ENCODE data around the gene ECI2. TPM values are rescaled to one million over a fixed set of nuclear protein-coding genes. Genes with fewer than 3 reads are reported as not detected.

The ECI2 gene
- total and polyA plus RNA-seq, 5 donors from 2014 or later = 18.8 to 102 (median 85.7) TPM

GRCh38 chr6:4162370-4162769 is 27.0 kb upstream of the ECI2 start:
- H3K4me1 Mint-ChIP-seq = peaks cover 0 to 2% (median 0%) of the 10 kb centered on the region in 4 donors
- no peaks in the 10 kb centered on the region for H3K9me3 ChIP-seq (ENCODE audit: control insufficient read depth in 2 of 2, low read length in 2 of 2)
- ATAC-seq (ENCODE audit: low read depth in 2 of 2) = no peak

GRCh38 chr6:4159491-4159890 is 24.1 kb upstream of the ECI2 start:
- peaks cover 11% of the 10 kb centered on the region for H3K27me3 Mint-ChIP-seq
- ATAC-seq (ENCODE audit: low read depth in 2 of 2) (no peak), DNase-seq (no peak)
- H3K4me3 ChIP-seq (ENCODE audit: low read depth, low read length) = no peak overlapping the region
- H3K27ac Mint-ChIP-seq = no peak overlapping the region
- H3K4me1 ChIP-seq (ENCODE audit: control insufficient read depth, insufficient read depth, low read length, poor library complexity, severe bottlenecking) = peaks cover 4% of the 10 kb centered on the region
- no peaks in the 10 kb centered on the region for H3K9me3 ChIP-seq (ENCODE audit: control insufficient read depth in 2 of 2, low read length in 2 of 2)
- H3K9me3 Mint-ChIP-seq = peaks cover 0 to 2% (median 0%) of the 10 kb centered on the region in 7 donors
- H3K27me3 ChIP-seq (ENCODE audit: control insufficient read depth, insufficient read depth, low read length) = no peaks in the 10 kb centered on the region
- H3K36me3 Mint-ChIP-seq = no peaks in the 10 kb centered on the region
- no peak overlapping the region for H3K4me3 Mint-ChIP-seq
- peaks cover 0 to 4% (median 2%) of the 10 kb centered on the region in 4 donors for H3K4me1 Mint-ChIP-seq
- H3K36me3 ChIP-seq (ENCODE audit: control insufficient read depth, insufficient read depth, low read length) = no peaks in the 10 kb centered on the region
- no peak overlapping the region for H3K27ac ChIP-seq (ENCODE audit: insufficient read depth, low read length, poor library complexity, severe bottlenecking)

More at GRCh38 chr6:4162370-4162769, 27.0 kb upstream of the ECI2 start:
- no peak overlapping the region for H3K27ac ChIP-seq (ENCODE audit: insufficient read depth, low read length, poor library complexity, severe bottlenecking)
- Mint-ChIP-seq H3K9me3 (peaks cover 0 to 5% (median 0%) of the 10 kb centered on the region in 7 donors), H3K4me3 (no peak overlapping the region), H3K27ac (no peak overlapping the region), H3K36me3 (no peaks in the 10 kb centered on the region), H3K27me3 (peaks cover 17% of the 10 kb centered on the region)
- no peak overlapping the region for H3K4me3 ChIP-seq (ENCODE audit: low read depth, low read length)
- no peak for DNase-seq
- H3K4me1 ChIP-seq (ENCODE audit: control insufficient read depth, insufficient read depth, low read length, poor library complexity, severe bottlenecking) = no peaks in the 10 kb centered on the region
- no peaks in the 10 kb centered on the region for H3K36me3 ChIP-seq (ENCODE audit: control insufficient read depth, insufficient read depth, low read length)
- H3K27me3 ChIP-seq (ENCODE audit: control insufficient read depth, insufficient read depth, low read length) = no peaks in the 10 kb centered on the region

- ATAC-seq (ENCODE audit: low read depth in 2 of 2) = no peak
- Histone ChIP-seq H3K27me3 (ENCODE audit: control insufficient read depth, insufficient read depth, low read length) (no peaks in the 10 kb centered on the region), H3K4me1 (ENCODE audit: control insufficient read depth, insufficient read depth, low read length, poor library complexity, severe bottlenecking) (peaks cover 4% of the 10 kb centered on the region), H3K27ac (ENCODE audit: insufficient read depth, low read length, poor library complexity, severe bottlenecking) (no peak overlapping the region), H3K4me3 (ENCODE audit: low read depth, low read length) (no peak overlapping the region), H3K9me3 (ENCODE audit: control insufficient read depth in 2 of 2, low read length in 2 of 2) (no peaks in the 10 kb centered on the region), H3K36me3 (ENCODE audit: control insufficient read depth, insufficient read depth, low read length) (no peaks in the 10 kb centered on the region)
- peaks cover 19% of the 10 kb centered on the region for H3K27me3 Mint-ChIP-seq
- H3K4me3 Mint-ChIP-seq = no peak overlapping the region
- H3K36me3 Mint-ChIP-seq = no peaks in the 10 kb centered on the region
- peaks cover 0 to under 1% (median 0%) of the 10 kb centered on the region in 7 donors for H3K9me3 Mint-ChIP-seq
- no peak overlapping the region for H3K27ac Mint-ChIP-seq
- H3K4me1 Mint-ChIP-seq = peaks cover 0 to 4% (median 2%) of the 10 kb centered on the region in 4 donors
- DNase-seq = no peak
Measured at GRCh38 chr6:4157506-4157905, 22.1 kb upstream of the ECI2 start.

GRCh38 chr6:4155848-4156466 is 20.6 kb upstream of the ECI2 start:
- Histone ChIP-seq H3K9me3 (ENCODE audit: control insufficient read depth in 2 of 2, low read length in 2 of 2) (no peaks in the 10 kb centered on the region), H3K4me1 (ENCODE audit: control insufficient read depth, insufficient read depth, low read length, poor library complexity, severe bottlenecking) (peaks cover 4% of the 10 kb centered on the region), H3K27me3 (ENCODE audit: control insufficient read depth, insufficient read depth, low read length) (peaks cover 3% of the 10 kb centered on the region), H3K27ac (ENCODE audit: insufficient read depth, low read length, poor library complexity, severe bottlenecking) (no peak overlapping the region), H3K4me3 (ENCODE audit: low read depth, low read length) (no peak overlapping the region), H3K36me3 (ENCODE audit: control insufficient read depth, insufficient read depth, low read length) (no peaks in the 10 kb centered on the region)
- Mint-ChIP-seq H3K4me3 (no peak overlapping the region), H3K9me3 (no peaks in the 10 kb centered on the region), H3K4me1 (peaks cover 0 to 4% (median 2%) of the 10 kb centered on the region in 4 donors), H3K27me3 (peaks cover 22% of the 10 kb centered on the region), H3K27ac (no peak overlapping the region), H3K36me3 (no peaks in the 10 kb centered on the region)
- peak; percentile 92 to 95 for ATAC-seq (ENCODE audit: low read depth in 2 of 2)
- peak; percentile 68 to 85 (median 78) for DNase-seq

GRCh38 chr6:4153514-4153985 is 18.2 kb upstream of the ECI2 start:
- H3K27ac Mint-ChIP-seq = no peak overlapping the region
- H3K4me1 ChIP-seq (ENCODE audit: control insufficient read depth, insufficient read depth, low read length, poor library complexity, severe bottlenecking) = peaks cover 4% of the 10 kb centered on the region
- H3K4me3 Mint-ChIP-seq = no peak overlapping the region
- no peak for DNase-seq
- no peak overlapping the region for H3K4me3 ChIP-seq (ENCODE audit: low read depth, low read length)
- no peaks in the 10 kb centered on the region for H3K36me3 ChIP-seq (ENCODE audit: control insufficient read depth, insufficient read depth, low read length)
- peaks cover 0 to 4% (median 2%) of the 10 kb centered on the region in 4 donors for H3K4me1 Mint-ChIP-seq
- no peaks in the 10 kb centered on the region for H3K9me3 ChIP-seq (ENCODE audit: control insufficient read depth in 2 of 2, low read length in 2 of 2)
- peaks cover 38% of the 10 kb centered on the region for H3K27me3 Mint-ChIP-seq
- H3K36me3 Mint-ChIP-seq = no peaks in the 10 kb centered on the region
- no peak for ATAC-seq (ENCODE audit: low read depth in 2 of 2)
- no peak overlapping the region for H3K27ac ChIP-seq (ENCODE audit: insufficient read depth, low read length, poor library complexity, severe bottlenecking)
- no peaks in the 10 kb centered on the region for H3K9me3 Mint-ChIP-seq
- H3K27me3 ChIP-seq (ENCODE audit: control insufficient read depth, insufficient read depth, low read length) = peaks cover 3% of the 10 kb centered on the region

- no peak for ATAC-seq (ENCODE audit: low read depth in 2 of 2)
- H3K36me3 ChIP-seq (ENCODE audit: control insufficient read depth, insufficient read depth, low read length) = no peaks in the 10 kb centered on the region
- H3K4me3 Mint-ChIP-seq = no peak overlapping the region
- H3K27ac ChIP-seq (ENCODE audit: insufficient read depth, low read length, poor library complexity, severe bottlenecking) = no peak overlapping the region
- no peak for DNase-seq
- H3K4me1 ChIP-seq (ENCODE audit: control insufficient read depth, insufficient read depth, low read length, poor library complexity, severe bottlenecking) = no peaks in the 10 kb centered on the region
- H3K27me3 Mint-ChIP-seq = peaks cover 18% of the 10 kb centered on the region
- no peak overlapping the region for H3K4me3 ChIP-seq (ENCODE audit: low read depth, low read length)
- no peaks in the 10 kb centered on the region for H3K9me3 Mint-ChIP-seq
- H3K36me3 Mint-ChIP-seq = peaks cover 3% of the 10 kb centered on the region
- no peaks in the 10 kb centered on the region for H3K9me3 ChIP-seq (ENCODE audit: control insufficient read depth in 2 of 2, low read length in 2 of 2)
- H3K4me1 Mint-ChIP-seq = no peaks in the 10 kb centered on the region
- no peaks in the 10 kb centered on the region for H3K27me3 ChIP-seq (ENCODE audit: control insufficient read depth, insufficient read depth, low read length)
- H3K27ac Mint-ChIP-seq = no peak overlapping the region
Measured at GRCh38 chr6:4145083-4145482, 9.7 kb upstream of the ECI2 start.

GRCh38 chr6:4139272-4139671 is 3.9 kb upstream of the ECI2 start:
- no peak overlapping the region for H3K4me3 ChIP-seq (ENCODE audit: low read depth, low read length)
- H3K4me3 Mint-ChIP-seq = peak overlapping the region in 1 of 4 donors; percentile 91
- no peak for DNase-seq
- H3K27ac Mint-ChIP-seq = peak overlapping the region in 1 of 3 donors; percentile 64
- no peak for ATAC-seq (ENCODE audit: low read depth in 2 of 2)
- no peaks in the 10 kb centered on the region for H3K9me3 ChIP-seq (ENCODE audit: control insufficient read depth in 2 of 2, low read length in 2 of 2)
- peaks cover 10 to 30% (median 20%) of the 10 kb centered on the region in 4 donors for H3K4me1 Mint-ChIP-seq
- H3K36me3 Mint-ChIP-seq = peaks cover 3% of the 10 kb centered on the region
- H3K27me3 ChIP-seq (ENCODE audit: control insufficient read depth, insufficient read depth, low read length) = no peaks in the 10 kb centered on the region
- no peak overlapping the region for H3K27ac ChIP-seq (ENCODE audit: insufficient read depth, low read length, poor library complexity, severe bottlenecking)
- peaks cover 16% of the 10 kb centered on the region for H3K4me1 ChIP-seq (ENCODE audit: control insufficient read depth, insufficient read depth, low read length, poor library complexity, severe bottlenecking)
- H3K9me3 Mint-ChIP-seq = no peaks in the 10 kb centered on the region
- no peaks in the 10 kb centered on the region for H3K27me3 Mint-ChIP-seq
- no peaks in the 10 kb centered on the region for H3K36me3 ChIP-seq (ENCODE audit: control insufficient read depth, insufficient read depth, low read length)

- Histone ChIP-seq H3K36me3 (ENCODE audit: control insufficient read depth, insufficient read depth, low read length) (no peaks in the 10 kb centered on the region), H3K27me3 (ENCODE audit: control insufficient read depth, insufficient read depth, low read length) (no peaks in the 10 kb centered on the region), H3K9me3 (ENCODE audit: control insufficient read depth in 2 of 2, low read length in 2 of 2) (no peaks in the 10 kb centered on the region), H3K27ac (ENCODE audit: insufficient read depth, low read length, poor library complexity, severe bottlenecking) (no peak overlapping the region), H3K4me1 (ENCODE audit: control insufficient read depth, insufficient read depth, low read length, poor library complexity, severe bottlenecking) (peaks cover 25% of the 10 kb centered on the region), H3K4me3 (ENCODE audit: low read depth, low read length) (no peak overlapping the region)
- H3K36me3 Mint-ChIP-seq = peaks cover 8% of the 10 kb centered on the region
- H3K9me3 Mint-ChIP-seq = peaks cover 0 to 2% (median 0%) of the 10 kb centered on the region in 7 donors
- peak overlapping the region in 2 of 3 donors; percentile 30 to 59 for H3K27ac Mint-ChIP-seq
- peak overlapping the region; percentile 8 to 91 (median 39) for H3K4me3 Mint-ChIP-seq
- no peaks in the 10 kb centered on the region for H3K27me3 Mint-ChIP-seq
- peaks cover 19 to 41% (median 29%) of the 10 kb centered on the region in 4 donors for H3K4me1 Mint-ChIP-seq
- ATAC-seq (ENCODE audit: low read depth in 2 of 2) (no peak), DNase-seq (no peak)
Measured at GRCh38 chr6:4138186-4138585, 2.8 kb upstream of the ECI2 start.
